Fibroblast of villous mesenchyme (primary cell): ENCODE measurements around the gene CTCF. TPM values are rescaled to one million over a fixed set of nuclear protein-coding genes. Genes with fewer than 3 reads are reported as not detected.

Experiments
- DNase-seq: peaks from one replicate; pipeline ENCODE4 v3.0.0-alpha.2; 2010; ENCODE audit warnings: low read depth
- H3K4me3 ChIP-seq: 2 replicates; pipeline ENCODE4 v1.5.1; 2011; ENCODE audit warnings: low read depth, mild to moderate bottlenecking, low read length
- total RNA-seq: library from RNA; depleted of rRNA; stranded (reverse); fragments of >200 nt; gene quantifications from 2 replicates; pipeline ENCODE4 v1.2.3, GENCODE V29; 2012
- TF ChIP-seq, protein P1 (sequence below): IDR thresholded peaks from 2 replicates; pipeline ENCODE4 v1.5.1; 2012; ENCODE audit warnings: low read depth, mild to moderate bottlenecking, low read length; ENCODE audit not compliant: insufficient read depth

The CTCF gene
- total RNA-seq, 1 donor = 33.7 TPM

DNA sequence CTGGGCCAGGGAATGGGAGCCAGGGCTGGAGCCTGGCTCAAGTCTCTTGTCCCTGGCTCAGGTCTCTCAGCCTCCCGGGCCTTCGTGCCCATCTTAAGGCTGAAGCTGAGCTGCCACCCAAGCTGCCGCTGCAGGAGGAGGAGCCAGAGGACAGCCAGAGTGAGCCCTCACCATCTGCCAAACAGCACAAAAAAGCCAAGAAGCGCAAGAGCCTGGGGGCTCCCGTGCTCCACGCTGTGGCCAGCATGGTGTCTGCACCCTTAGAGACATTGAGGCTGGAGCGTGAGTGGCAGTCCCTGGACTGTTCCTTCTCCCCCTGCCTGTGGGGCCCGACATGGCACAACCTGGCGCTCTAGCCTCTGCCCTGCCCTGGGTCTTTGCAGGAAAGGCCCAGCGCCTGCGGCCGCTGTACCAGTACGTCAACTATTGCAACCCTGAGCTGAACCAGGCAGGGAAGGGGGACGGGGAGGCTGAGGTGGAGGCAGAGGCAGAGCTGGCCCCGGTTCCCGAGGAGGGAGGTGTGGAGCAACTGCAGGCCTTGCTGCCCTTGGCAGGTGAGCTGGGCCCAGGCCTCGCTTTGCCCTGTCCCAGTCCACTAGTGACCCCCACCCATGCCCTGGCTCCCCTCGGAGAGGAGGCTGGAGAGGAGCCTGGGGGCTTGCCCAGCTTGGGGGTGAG lies 105.6 kb downstream of the CTCF start:
- peak; percentile 91 for DNase-seq
- H3K4me3 ChIP-seq = peak overlapping the region; percentile 73
- TF ChIP-seq, protein P1, sequence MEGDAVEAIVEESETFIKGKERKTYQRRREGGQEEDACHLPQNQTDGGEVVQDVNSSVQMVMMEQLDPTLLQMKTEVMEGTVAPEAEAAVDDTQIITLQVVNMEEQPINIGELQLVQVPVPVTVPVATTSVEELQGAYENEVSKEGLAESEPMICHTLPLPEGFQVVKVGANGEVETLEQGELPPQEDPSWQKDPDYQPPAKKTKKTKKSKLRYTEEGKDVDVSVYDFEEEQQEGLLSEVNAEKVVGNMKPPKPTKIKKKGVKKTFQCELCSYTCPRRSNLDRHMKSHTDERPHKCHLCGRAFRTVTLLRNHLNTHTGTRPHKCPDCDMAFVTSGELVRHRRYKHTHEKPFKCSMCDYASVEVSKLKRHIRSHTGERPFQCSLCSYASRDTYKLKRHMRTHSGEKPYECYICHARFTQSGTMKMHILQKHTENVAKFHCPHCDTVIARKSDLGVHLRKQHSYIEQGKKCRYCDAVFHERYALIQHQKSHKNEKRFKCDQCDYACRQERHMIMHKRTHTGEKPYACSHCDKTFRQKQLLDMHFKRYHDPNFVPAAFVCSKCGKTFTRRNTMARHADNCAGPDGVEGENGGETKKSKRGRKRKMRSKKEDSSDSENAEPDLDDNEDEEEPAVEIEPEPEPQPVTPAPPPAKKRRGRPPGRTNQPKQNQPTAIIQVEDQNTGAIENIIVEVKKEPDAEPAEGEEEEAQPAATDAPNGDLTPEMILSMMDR = peak; percentile 93

DNA sequence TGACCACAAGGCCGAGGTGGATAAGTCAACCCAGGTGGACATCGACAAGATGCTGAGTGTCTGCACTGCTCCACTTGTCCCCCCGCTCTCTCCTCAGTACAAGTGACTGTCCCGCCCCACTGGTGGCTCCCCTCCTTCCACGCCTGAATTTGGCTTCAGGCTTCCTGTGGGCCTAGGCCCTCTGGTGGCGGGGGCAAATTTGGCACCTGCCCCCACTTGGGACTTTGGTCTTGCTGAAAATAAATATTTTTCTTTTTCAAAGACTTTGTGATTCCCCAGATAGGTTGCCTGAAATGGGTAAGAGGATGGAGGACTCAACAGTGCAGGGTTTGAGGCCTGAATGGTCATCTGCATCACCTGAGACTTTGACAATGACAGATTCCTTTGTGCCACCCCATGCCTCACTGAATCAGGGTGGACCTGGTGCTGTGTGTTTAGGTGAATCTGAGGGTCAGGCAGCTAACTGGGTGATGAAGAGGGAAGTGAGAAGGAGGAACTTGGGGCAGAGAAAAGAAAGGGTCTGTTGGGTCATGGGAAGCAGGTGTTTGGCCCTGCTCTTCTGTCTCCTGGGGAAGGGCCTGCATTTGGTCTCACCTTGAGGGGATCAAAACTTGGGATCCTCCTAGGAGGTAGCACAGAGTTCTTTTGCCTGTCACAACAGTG lies 106.3 kb downstream of the CTCF start:
- TF ChIP-seq, protein P1 = no peak
- no peak overlapping the region for H3K4me3 ChIP-seq
- no peak for DNase-seq

DNA sequence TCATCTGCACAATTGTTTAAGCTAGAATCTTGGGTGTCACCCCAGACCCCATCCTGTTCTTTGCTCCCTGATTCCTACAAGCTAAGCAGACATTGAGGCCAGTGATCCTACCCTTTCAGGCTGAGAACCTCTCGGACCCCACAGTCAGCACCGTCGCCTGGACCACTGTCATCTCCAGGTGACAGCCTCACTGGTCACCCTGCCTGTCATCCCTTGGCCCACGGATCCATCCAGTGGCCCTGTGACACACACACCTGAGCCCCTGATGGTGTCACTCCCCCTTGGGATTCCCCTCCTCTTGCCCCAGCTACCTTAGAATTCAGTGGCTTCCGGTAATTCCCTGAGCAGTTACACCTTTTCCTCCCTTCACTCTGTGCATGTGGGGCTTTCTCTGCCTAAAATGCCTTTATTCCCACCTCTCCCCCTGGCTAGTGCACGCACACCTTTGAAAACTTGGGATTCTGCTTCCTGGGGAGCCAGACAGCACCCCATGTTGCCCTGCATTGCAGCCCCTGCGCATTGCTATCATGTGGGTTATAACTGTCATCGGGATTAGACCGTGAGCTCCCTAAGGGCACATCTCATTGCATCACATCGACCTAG lies 107.3 kb downstream of the CTCF start:
- DNase-seq = no peak
- no peak overlapping the region for H3K4me3 ChIP-seq
- TF ChIP-seq, protein P1 = no peak

DNA sequence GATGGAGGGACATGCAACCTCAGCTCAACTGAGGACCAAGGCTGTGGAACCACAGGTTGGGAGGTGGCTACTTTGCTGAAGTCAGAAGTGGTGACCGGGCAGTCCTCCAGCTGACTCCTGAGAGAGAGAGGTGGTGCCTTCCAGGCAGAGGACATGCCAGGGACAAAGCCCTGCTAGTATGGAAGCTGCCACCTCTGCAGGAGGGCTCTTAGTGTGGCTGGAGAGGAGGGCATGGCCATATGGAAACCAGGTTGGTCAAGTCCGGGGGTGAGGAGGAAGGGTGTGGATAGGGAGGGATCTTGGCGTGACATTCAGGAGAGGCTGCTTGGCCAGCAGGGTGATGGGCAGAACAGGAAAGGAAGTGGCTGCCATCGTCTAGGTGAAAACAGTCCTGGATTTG lies 110.0 kb downstream of the CTCF start:
- DNase-seq = no peak
- TF ChIP-seq, protein P1 = no peak

DNA sequence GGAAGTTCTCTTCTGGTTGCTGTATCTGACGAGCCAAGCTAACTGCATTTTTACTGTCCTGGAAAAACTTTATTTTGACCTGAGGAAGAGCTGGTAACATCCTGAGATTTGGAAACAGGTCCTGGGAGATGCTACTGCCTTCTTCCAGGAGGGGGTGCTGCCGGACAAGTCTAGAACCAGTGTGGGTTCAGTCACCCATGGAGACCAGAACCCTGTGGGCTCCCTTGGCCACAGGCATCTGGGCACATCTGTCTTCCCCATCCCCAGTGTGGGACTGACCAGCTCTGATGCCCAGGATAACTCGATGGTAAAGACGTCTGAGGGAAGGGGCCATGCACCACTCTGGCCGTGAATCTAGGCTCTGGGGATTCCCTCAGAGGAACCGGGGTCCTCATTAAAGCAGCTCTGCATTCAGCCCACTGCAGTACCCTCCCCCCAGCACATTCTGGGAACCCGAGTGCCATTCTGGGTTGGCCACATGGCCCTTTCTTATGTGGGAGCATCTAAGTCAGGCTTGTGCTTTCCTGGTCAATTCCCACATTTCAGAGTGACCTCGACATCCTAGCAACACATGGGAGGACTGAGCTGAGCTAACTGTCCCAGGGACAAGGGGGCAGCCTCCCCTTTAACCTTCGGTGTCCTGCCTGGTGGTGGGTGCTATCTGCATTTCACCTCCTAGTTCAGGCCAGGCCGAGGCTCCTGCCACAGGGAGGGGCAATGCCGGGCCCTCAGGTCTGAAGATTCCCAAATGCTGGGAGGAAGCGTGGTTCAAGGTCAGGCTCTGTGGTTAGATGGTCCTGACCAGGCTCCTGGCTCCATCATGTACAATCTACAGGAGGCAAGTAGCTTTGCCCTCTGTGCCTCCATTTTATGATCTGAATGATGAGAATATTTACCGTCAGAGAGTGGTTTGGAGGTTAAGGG lies 110.7 kb downstream of the CTCF start:
- TF ChIP-seq, protein P1 = peak; percentile 84
- peak; percentile 76 for DNase-seq
- H3K4me3 ChIP-seq = no peak overlapping the region

More for the DNA sequence above, 110.0 kb downstream of the CTCF start:
- H3K4me3 ChIP-seq = no peak overlapping the region
